ENCODE results near the gene FASN.

The FASN gene

GRCh38 chr17:82030470-82031302 is 67.3 kb downstream of the FASN start:
- peak; percentile 55 to 78 (median 70) for DNase-seq (ENCODE audit: low read depth in 4 of 4, low spot score in 1 of 4)

- DNase-seq (ENCODE audit: low read depth in 4 of 4, low spot score in 1 of 4), result no peak
These were observed 68.0 kb downstream of the FASN start for GRCh38 chr17:82029990-82030469.

- DNase-seq (ENCODE audit: low read depth in 4 of 4, low spot score in 1 of 4), result no peak
These were observed 68.6 kb downstream of the FASN start for GRCh38 chr17:82029391-82029790.

GRCh38 chr17:82028966-82029365 is 69.1 kb downstream of the FASN start:
- no peak for DNase-seq (ENCODE audit: low read depth in 4 of 4, low spot score in 1 of 4)

Data from stimulated activated CD4-positive, alpha-beta T cell treated with anti-CD3 and anti-CD28 coated beads, Interleukin-1b, Interleukin-23, amount 100 ng/mL, for 24 hours (primary cell).